GM12878 (cell line): ENCODE results near the gene MED13L. TPM values are rescaled to one million over a fixed set of nuclear protein-coding genes. Genes with fewer than 3 reads are reported as not detected.
"Not testable (repeated sequence)": the region's sequence is repeated elsewhere in the genome, so short reads cannot be mapped to it uniquely, and the experiment has no call there.

ENCODE experiments used
- ATAC-seq: fragments of 200-7000 bp; cut with Tn5 transposase; 3 replicates; pipeline ENCODE4 v1.9.1; 2020; ENCODE audit warnings: mild to moderate bottlenecking, moderate library complexity
- BruUV-seq: library from RNA; stranded (reverse); fragments of 400-500 nt; replicated peaks from 2 replicates; lab custom pipeline; 2021; lab: Mats Ljungman, UMichigan
- CTCF ChIA-PET: fragments of 300-600 bp; sonication (Branson Sonifier 250); formaldehyde crosslinking; extraction: SDS; loops from one replicate; lab custom pipeline; 2021; ENCODE audit warnings: inconsistent platforms; lab: Yijun Ruan, JAX
- POLR2A ChIA-PET: fragments of 350-600 bp; formaldehyde crosslinking; extraction: SDS; loops from one replicate; lab custom pipeline; 2021; ENCODE audit warnings: inconsistent platforms; lab: Charles Lee
- RAD21 ChIA-PET: fragments of 300-600 bp; sonication (Branson Sonifier 250); formaldehyde crosslinking; loops from one replicate; lab custom pipeline; 2023; ENCODE audit warnings: antibody characterized with exemption; ENCODE audit not compliant: unreplicated experiment; lab: Charles Lee
- SMC1A ChIA-PET: fragments of 300-600 bp; sonication (Branson Sonifier 250); formaldehyde crosslinking; loops from one replicate; lab custom pipeline; 2023; ENCODE audit not compliant: unreplicated experiment, uncharacterized antibody; lab: Charles Lee
- DNase-seq: peaks from one replicate; pipeline ENCODE4 v3.0.0-alpha.2; 2011; ENCODE audit warnings: low read depth, low spot score
- FAIRE-seq: peaks from 3 replicates; lab custom pipeline; 2011; peaks lifted over from hg19 to GRCh38; lab: Jason Lieb, UNC
- H2AFZ ChIP-seq: 2 replicates; pipeline ENCODE4 v1.6.0; 2011; ENCODE audit warnings: low read depth, low read length, control low read depth; ENCODE audit not compliant: control insufficient read depth
- H3K27ac ChIP-seq: 2 replicates; pipeline ENCODE4 v1.5.1; 2011; ENCODE audit warnings: control low read depth; ENCODE audit not compliant: control insufficient read depth, insufficient read depth
- H3K27me3 ChIP-seq, 2 experiments: replicated peaks in 1 of 2; 2 replicates each; pipeline versions ENCODE4 v1.6.0 to v1.6.1; 2011; ENCODE audit warnings: low read length in 1 of 2; ENCODE audit not compliant: control insufficient read depth in 2 of 2, insufficient read depth in 2 of 2
- H3K36me3 ChIP-seq, 2 experiments: 2 replicates each; pipeline ENCODE4 v1.5.1; 2011; ENCODE audit warnings: low read length in 1 of 2; ENCODE audit not compliant: control insufficient read depth in 2 of 2, insufficient read depth in 2 of 2
- H3K4me1 ChIP-seq: 2 replicates; pipeline ENCODE4 v1.6.1; 2011; ENCODE audit warnings: mild to moderate bottlenecking, low read length, moderate library complexity, mixed read lengths; ENCODE audit not compliant: control insufficient read depth, insufficient read depth
- H3K4me2 ChIP-seq: 2 replicates; pipeline ENCODE4 v1.6.0; 2011; ENCODE audit warnings: control low read depth; ENCODE audit not compliant: control insufficient read depth, insufficient read depth
- H3K4me3 ChIP-seq: fragments of 200-600 bp; sonication (generic); 2 replicates; pipeline ENCODE4 v1.5.1; 2016
- H3K79me2 ChIP-seq: 2 replicates; pipeline ENCODE4 v1.6.0; 2011; ENCODE audit warnings: low read length; ENCODE audit not compliant: control insufficient read depth, insufficient read depth
- H3K9ac ChIP-seq: 2 replicates; pipeline ENCODE4 v1.8.0; 2011; ENCODE audit warnings: low read length, control low read depth, mixed read lengths; ENCODE audit not compliant: control insufficient read depth, insufficient read depth
- H3K9me3 ChIP-seq: replicated peaks from 3 replicates; pipeline ENCODE4 v1.5.1; 2011; ENCODE audit warnings: mild to moderate bottlenecking, low read length; ENCODE audit not compliant: control insufficient read depth, insufficient read depth
- H4K20me1 ChIP-seq: 2 replicates; pipeline ENCODE4 v1.6.0; 2011; ENCODE audit not compliant: control insufficient read depth, insufficient read depth
- CBFB ChIP-seq: IDR thresholded peaks from 2 replicates; pipeline ENCODE4 v1.6.1; 2016; ENCODE audit warnings: antibody characterized with exemption, low read depth
- REST ChIP-seq: IDR thresholded peaks from 2 replicates; pipeline ENCODE4 v1.6.1; 2012; ENCODE audit warnings: mild to moderate bottlenecking, low read depth, low read length
- SIN3A ChIP-seq: IDR thresholded peaks from 2 replicates; pipeline ENCODE4 v1.6.1; 2012; ENCODE audit warnings: low read depth, low read length, improper control_type of control experiment
- SREBF1 ChIP-seq: IDR thresholded peaks from 2 replicates; pipeline ENCODE4 v1.6.1; 2012; ENCODE audit warnings: mild to moderate bottlenecking, low read length
- TAF1 ChIP-seq: IDR thresholded peaks from 2 replicates; pipeline ENCODE4 v1.6.1; 2011; ENCODE audit warnings: mild to moderate bottlenecking, low read depth, low read length, borderline replicate concordance
- WGBS: methylation state at CpG from one replicate; pipeline ENCODE4 v1.1.6; 2016; ENCODE audit warnings: low lambda C conversion rate; ENCODE audit not compliant: insufficient replicate concordance, insufficient coverage; ENCODE audit errors: missing lambda C conversion rate; 5-methylcytosine and 5-hydroxymethylcytosine counted together
- in situ Hi-C: fragments of 300-500 bp; cut with MboI; formaldehyde crosslinking; loops from 9 replicates; pipeline ENCODE4 v1.14.3; 2018; ENCODE audit warnings: mixed read lengths
- intact Hi-C: fragments of 100-400 bp; cut with micrococcal nuclease; formaldehyde crosslinking; loops from one replicate; pipeline ENCODE4 v1.14.2; 2022; ENCODE audit not compliant: unreplicated experiment
- polyA plus RNA-seq, 11 experiments: library from polyadenylated mRNA; depleted of rRNA in 4 of 11; unstranded in 6 of 11; stranded (reverse) in 5 of 11; fragments of >200 nt; fragmentation: Nextera tagmentation in 4 of 11; fragmentation: Illumina TruSeq in 1 of 11; extraction: Ambion mirVana in 4 of 11; extraction: Trizol in 1 of 11; gene quantifications; 1 replicate in 1 of 11; 2 replicates in 10 of 11; pipeline versions ENCODE4 v1.2.1 to v1.2.3, GENCODE V29; 2011 to 2016; ENCODE audit warnings: inconsistent platforms in 2 of 11, missing spikeins in 2 of 11, low read depth in 1 of 11
- total RNA-seq, 4 experiments: library from RNA; depleted of rRNA in 3 of 4; stranded (reverse); fragments of >200 nt in 3 of 4; fragmentation: Illumina TruSeq in 1 of 4; extraction: Trizol in 1 of 4; gene quantifications; 2 replicates each; pipeline versions ENCODE4 v1.2.1 to v1.2.3, GENCODE V29; 2013 to 2021

The MED13L gene
- total and polyA plus RNA-seq, 10 of the 15 experiments (the other 5 are each of a cell fraction or from before 2014, with no cell fraction given) = 3.7 to 30.1 (median 9.1) TPM

DNA sequence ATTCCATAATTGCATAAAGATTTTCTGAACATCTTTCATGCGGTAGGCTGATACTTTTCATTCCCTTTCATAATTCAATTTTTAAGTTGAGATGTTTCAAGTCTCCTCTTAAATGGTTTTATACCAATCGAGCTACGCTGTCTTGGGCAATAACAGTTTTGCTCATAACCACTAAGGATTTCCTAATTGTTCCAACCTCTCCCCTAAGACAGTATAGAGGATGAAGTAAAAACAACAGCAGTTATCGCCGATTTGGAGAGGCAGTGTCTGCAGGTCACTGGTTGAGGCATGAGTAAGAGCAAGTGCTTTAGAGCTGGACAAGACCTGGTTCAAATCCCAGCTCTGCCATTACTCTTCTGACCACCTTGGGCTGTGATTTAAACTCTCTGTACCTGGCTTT lies 6.9 kb upstream of the MED13L start (continued):
- TF ChIP-seq REST (no peak), SIN3A (no peak), CBFB (no peak), SREBF1 (no peak), TAF1 (no peak)
- TF ChIP-seq, all 136 proteins: peak for 0

GRCh38 chr12:116283881-116284280 lies 6.4 kb upstream of the MED13L start:
- H3K4me2 ChIP-seq, H3K9ac ChIP-seq, H3K79me2 ChIP-seq, H3K36me3 ChIP-seq, H3K9me3 ChIP-seq, in situ Hi-C loops, H3K4me1 ChIP-seq, CTCF ChIA-PET, H3K4me3 ChIP-seq, H2AFZ ChIP-seq, DNase-seq, H3K27me3 ChIP-seq, FAIRE-seq, SMC1A ChIA-PET, H4K20me1 ChIP-seq, BruUV-seq, H3K27ac ChIP-seq, ATAC-seq: not testable (repeated sequence)
- intact Hi-C loops = loop anchor here (2.0 to 5.0 kb wide), 2 partner anchors 31 to 318 kb away; no protein-coding TSS in a partner anchor
- POLR2A ChIA-PET = interaction anchor here (0.9 kb wide), 1 partner anchor 29 kb away, joined by 3 read pairs; no protein-coding TSS in a partner anchor
- RAD21 ChIA-PET = interaction anchor here (0.7 kb wide), 1 partner anchor 219 kb away, joined by 3 read pairs; no protein-coding TSS in a partner anchor
- 86% methylated on average over 7 of the region's 8 CpGs for WGBS
